Activated T-cell treated with anti-CD3 and anti-CD28 coated beads for 1 hour (primary cell): ENCODE measurements around the gene ZNF230.

Experiments
- DNase-seq: peaks from one replicate; pipeline ENCODE4 v3.0.0-alpha.2; 2020; ENCODE audit warnings: low read depth

Gene ZNF230

DNA sequence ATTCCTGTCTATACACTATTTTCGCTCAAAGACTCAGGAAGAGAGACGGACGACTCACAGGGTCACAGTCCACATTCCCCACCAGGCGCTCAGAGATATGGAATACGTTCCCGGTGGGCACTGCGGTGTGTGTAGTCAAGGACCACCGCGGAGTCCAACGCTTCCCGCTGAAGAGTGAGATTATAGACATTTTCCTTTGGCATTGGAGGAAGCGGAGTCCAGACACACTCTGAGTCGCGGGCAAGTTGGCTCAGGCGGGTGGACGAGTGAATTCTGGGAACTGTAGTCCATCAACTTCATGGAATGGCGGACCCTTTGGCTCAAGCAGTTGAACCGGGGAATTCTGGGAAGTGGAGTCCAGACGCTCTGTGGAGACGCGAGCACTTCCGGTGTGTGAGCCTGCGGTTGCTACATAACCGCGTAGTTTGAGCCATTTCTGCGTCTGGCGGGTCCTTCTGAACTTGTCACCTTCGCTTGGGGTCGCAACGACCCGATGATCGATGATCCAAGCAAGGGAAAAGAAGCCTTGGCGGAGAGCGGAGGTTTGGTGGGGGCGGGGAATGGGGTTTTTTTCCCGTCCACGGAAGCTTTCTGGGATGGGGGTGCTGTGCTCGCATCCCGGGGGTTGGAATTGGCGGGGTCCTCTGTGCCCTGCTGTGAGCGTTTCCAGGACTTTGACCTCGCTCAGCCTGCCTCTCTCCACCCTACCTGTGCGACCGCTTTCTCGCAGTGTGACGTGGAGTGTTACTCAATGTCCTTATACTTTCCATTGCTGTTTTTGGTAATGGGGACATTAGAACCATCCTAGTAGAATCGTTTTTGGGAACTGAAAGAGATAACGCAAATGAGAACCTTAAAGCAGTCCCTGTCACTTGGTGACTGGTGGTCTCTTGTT, at the start of gene ZNF230:
Gene ZNF230, plus strand, starts transcription at position 392 of the 895 bp plus-strand sequence. CDS start 4,122 bp downstream, outside the sequence.
- DNase-seq: peak; percentile 64

DNA sequence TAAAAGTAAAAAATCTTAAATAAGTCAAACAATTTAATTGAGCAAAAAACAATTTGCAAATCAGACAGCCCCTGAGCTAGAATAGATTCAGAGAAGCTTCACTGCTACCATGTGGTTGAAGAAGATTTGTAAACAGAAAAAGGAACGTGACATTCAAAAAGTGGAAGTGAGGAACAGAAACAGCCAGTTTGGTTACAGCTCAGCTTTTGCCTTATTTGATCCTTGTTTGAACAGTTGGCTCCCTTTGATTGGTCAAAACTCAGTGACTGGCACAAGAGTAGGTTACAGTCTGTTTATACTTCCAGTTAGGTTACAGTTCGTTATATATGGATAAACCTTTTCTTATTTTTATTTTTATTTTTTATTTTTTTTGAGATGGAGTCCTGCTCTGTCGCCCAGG, 45.9 kb upstream of the ZNF230 start:
- no peak for DNase-seq

DNA sequence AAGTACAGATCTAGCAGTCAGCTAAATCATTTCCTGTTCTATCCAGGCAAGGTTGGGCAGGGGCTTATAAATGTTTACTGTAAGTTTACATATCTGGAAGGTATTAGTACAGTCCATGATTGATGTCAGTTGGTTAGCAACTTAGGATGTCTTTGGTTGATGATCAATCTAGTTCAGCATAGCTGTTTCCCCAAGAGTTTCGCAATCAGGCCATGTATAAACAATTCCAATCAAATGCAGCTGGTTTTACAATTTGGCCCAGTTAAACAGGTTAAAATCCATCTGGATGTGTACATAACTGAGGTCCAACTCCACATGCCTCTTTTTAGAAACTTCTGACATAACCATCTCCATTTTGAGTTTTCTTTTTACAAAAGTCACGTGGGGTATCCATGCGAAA, 44.9 kb upstream of the ZNF230 start:
- no peak for DNase-seq

DNA sequence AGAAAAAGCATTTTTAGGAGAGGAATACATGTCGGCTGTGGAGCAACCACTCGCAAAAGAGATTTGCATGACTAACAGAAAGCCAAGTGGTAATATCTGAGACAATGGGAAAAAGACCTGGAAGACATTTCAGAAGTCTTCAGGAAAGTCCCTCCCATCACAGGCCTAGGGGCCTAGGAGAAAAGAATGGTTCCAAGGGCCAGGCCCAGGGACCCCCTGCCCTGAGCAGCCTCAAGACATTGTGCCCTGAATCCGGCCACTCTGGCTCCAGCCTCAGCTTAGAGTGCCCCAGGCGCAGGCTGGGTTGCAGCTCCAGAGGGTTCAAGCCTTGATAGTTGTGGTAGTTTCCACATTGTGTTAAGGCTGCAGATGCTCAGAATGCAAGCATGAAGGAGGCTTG, 42.3 kb upstream of the ZNF230 start:
- DNase-seq: no peak

DNA sequence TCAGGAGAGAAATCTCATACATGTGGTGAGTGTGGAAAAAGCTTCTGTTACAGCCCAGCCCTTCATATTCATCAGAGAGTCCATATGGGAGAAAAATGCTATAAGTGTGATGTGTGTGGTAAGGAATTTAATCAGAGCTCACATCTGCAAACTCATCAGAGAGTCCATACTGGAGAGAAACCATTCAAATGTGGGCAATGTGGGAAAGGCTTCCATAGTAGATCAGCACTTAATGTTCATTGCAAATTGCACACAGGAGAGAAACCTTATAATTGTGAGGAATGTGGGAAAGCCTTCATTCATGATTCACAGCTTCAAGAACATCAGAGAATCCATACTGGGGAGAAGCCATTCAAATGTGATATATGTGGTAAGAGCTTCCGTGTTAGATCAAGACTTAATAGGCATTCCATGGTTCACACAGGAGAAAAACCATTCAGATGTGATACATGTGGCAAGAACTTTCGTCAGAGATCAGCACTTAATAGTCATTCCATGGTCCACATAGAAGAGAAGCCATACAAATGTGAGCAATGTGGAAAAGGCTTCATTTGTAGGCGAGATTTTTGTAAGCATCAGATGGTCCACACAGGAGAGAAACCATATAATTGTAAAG, 36.6 kb upstream of the ZNF230 start:
- DNase-seq: no peak

DNA sequence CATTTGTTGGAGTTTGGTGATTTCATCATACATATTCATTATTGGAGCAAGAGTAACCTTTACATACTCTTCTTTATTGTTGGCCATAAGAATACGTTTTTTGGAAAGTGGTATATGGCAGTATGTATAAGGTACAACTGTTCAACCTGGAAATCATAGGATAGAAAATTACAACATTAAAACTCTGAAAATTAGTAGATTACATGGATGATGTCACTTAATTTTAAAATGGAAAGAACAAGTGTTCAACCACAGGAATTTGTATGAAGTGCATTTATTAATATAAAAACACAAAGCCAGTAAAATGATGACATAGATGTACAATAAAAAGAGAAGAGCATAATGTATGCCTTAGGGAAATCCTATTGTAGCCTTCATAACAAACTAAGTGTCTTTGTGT, 26.0 kb upstream of the ZNF230 start:
- no peak for DNase-seq

DNA sequence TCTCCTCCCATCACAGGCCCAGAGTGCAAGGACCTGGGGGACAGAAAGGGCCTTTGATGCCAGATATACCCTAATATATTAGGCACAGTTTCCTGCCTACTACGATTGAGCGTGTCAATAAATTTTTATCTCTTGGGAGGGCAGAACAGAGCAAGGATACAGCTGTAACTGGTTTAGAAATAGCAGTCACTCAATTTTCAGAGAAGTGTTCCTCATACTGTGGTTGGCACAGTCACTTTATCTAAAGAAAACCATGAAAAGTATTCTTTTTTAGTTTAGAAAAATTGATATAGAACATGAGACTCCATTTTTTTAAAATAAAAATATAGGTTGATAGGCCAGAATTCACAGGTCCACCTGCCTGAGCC, 19.2 kb upstream of the ZNF230 start:
- no peak for DNase-seq

DNA sequence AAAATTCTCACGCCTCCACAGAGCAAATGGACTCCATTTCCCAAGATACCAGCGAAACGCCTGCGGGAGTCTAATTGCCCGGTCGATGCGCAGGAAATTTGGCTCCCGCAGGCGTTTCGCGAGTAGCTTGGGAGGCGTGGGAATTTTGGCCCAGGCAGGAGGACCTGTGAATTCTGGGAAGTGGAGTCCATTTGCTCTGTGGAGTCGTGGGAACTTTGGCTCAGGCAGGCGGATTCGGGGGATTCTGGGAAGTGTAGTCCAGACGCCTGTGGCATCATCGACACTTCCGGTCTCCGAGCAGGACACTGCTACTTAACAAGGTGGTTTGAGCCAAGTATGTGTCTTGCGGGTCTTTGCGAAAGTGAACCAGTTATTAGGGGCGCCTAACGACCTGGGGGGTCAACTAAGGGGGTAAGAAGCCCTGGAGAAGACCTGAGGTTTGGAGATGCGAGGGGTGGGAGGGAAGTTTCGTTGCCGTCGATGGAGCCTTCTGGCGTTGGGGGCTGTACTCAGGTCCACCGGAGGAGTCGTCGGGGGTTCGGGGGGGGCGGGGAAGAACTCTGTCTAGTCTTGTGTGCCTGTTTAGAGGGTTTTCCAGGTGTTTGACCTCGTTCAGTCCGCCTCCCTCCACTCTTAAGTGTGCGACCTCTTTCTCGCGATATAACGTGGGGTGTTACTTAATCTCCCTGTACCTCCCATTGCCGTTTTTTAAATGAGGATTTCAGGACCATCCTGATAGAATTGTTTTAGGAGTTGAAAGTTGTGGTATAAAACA, 18.7 kb upstream of the ZNF230 start, which contains the start of gene ZNF155:
Gene ZNF155, plus strand, starts transcription at position 277 of the 775 bp plus-strand sequence. CDS start 4,356 bp downstream, outside the sequence.
- peak; percentile 46 for DNase-seq

DNA sequence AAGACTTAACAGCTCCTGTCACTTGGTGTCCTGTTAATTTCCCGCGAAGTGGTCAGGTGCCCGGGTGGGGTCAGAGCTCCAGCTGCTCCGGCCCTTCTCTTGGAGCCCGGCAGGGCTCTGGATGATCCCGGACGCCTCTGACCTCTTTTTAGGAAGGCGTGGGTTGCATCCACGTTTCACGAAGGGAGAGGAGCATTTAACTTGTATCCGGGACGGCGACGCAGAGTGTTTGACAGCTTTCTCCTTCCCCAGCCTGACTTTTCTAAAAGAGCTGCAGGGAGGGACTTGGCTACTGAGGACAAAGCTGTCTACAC, 18.1 kb upstream of the ZNF230 start:
- DNase-seq: no peak

DNA sequence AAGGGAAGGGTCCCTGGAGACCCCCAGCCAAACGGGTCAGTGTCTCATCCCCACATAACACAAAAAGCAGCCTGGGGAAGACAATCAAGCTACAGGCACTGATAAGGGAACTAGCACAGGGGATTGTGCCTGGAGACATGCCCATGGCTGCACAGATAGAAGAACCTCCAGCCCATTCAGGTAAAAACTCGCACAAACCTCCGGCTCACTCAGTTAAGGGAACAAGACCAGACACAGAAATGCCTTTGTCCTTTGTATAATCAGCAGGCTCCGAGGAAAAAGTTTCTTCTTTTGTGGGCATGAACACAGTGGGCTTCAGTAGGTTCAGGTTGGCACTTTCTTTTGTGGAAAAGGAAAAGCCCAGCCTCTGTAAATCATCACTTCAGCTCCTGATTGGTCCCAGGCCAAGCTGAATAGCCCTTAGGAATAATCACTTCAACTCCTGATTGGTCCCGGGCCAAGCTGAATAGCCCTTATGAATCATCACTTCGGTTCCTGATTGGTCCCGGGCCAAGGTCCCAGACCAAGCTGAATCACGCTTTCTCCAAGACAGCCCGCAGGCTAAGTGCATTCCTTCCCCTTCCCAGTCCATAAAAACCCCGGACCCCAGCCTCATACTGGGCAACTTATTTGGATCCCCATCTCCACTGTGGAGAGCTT, 5.0 kb upstream of the ZNF230 start:
- no peak for DNase-seq

DNA sequence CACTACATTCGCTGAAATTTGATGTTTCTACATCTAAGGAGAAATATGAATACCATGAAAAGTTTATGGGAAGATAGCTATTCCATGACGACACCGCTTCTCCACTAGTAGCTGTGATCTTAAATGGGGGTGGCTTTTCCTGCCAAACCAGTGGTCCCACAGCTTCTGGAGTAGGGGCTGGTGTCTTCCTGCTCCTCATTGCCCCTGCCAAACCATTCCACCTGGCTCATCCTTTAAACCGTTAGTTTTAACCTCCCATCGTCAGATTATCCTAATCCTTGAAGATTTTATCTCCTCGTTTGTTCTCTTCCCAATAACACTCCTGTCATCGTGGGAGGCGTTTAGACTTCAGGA, 568 bp upstream of the ZNF230 start:
- DNase-seq: no peak

DNA sequence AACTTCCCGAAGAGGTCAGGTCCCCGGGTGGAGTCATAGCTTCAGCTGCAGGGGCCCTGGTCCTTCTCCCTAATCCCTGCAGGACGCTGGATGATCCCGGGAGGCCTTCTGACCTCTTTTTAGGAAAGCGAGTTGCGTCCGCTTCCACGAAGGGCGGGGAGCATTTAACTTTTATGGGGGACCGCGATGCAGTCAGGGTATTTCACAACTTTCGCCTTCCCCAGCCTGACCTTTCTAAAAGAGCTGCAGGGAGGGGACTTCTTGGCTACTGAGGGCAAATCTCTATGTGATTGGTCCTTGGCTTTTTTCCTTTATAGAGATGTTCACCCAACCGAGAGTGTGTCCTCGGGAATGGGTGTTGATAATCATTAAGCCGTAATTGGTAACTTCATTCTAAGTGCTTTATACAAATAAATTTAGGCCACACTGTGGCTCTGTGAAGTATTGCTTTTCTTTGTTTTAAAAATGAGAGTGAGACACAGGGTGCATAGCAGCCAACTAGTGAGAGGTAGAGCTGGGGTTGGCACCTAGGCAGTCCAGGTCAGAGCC, 778 bp downstream of the ZNF230 start:
- DNase-seq: no peak

DNA sequence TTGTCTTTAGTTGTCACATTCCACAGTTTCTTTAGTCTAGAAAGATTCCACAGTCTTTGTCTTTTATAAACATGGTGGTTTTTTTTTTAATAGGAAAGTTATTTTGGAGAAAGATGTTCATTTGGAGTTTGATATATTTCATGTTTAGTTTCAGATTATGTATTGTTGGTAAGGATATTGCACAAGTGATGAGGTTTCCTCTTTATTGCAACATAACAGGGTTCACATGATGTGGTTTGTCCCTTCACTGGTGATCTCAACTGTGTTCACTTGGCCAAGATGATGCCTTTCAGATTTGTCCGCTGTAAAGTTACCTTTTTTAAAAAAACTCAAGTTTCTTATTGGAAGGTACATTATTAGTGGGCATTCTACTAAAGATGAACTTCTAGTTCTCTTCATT, 3.2 kb downstream of the ZNF230 start:
- DNase-seq: no peak

DNA sequence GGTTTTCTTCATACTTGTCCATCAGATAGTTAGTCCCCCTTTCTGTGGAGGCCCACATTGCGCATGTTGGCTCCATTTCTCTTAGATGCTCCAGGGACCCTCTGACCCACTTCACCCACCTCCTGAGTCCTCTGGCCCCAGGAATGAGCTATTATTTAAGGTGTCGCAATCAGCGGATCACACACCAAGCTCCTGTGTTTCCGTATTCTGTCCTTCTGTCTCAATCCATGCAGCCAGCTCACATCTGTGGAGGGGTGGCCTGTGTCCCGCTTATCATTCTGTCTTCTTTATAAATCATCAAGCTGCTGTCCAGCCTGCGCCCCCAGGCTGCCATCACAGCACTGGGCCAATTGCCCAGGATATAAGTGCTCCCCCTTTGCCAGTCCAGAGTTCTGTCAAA, 4.7 kb downstream of the ZNF230 start:
- no peak for DNase-seq

DNA sequence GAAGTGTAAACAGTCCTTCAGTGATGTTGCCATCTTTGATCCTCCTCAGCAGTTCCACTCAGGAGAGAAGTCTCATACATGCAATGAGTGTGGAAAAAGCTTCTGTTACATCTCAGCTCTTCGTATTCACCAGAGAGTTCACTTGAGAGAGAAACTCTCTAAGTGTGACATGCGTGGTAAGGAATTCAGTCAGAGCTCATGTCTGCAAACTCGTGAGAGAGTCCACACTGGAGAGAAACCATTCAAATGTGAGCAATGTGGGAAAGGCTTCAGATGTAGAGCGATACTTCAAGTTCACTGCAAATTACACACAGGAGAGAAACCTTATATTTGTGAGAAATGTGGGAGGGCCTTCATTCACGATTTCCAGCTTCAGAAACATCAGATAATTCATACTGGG, 7.7 kb downstream of the ZNF230 start:
- DNase-seq: no peak

DNA sequence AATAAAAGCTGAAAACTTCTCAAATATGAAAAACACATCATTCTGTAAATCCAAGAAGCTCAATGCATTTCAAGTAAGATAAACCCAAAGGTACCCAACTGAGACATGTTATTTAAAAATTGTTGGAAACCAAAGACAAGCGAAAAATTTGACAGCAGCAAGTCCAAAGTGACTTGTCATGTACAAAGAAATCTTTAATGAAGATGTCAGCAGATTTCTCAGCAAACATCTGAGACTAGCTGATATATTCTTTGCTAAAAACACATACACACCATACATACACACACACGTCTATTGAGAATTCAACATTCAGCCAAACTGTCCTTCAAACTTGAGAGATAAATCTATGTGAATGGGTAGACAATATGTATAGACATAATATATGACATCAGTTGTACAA, 16.7 kb downstream of the ZNF230 start:
- no peak for DNase-seq

DNA sequence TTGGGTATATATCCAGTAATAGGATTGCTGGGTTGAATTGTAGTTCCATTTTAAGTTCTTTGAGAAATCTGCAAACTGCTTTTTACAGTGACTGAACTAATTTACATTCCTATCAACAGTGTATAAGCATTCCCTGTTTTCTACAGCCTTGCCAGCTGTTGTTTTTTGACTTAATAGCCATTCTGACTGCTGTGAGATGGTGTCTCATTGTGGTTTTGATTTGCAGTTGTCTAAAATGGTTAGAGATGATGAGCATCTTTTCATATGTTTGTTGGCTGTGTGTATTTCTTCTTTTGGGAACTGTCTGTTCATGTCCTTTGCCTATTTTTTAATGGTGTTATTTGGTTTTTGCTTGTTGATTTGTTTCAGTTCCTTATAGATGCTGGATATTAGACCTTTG, 18.5 kb downstream of the ZNF230 start:
- no peak for DNase-seq

DNA sequence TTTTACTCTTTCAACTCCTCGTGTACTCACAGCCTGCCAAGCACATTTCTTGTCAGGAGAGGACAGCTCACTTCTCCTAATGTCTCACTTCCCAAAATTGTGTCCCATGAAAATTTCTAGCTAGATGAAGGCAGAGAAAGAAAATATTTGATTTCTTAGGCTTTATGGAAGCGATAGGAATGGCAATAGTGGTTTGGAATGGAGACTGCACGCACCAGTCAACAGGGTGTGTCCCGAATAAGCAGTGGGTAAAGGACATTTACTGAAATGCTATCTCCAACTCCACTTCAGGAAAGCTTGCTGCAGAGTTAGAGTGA, 22.1 kb downstream of the ZNF230 start:
- no peak for DNase-seq

DNA sequence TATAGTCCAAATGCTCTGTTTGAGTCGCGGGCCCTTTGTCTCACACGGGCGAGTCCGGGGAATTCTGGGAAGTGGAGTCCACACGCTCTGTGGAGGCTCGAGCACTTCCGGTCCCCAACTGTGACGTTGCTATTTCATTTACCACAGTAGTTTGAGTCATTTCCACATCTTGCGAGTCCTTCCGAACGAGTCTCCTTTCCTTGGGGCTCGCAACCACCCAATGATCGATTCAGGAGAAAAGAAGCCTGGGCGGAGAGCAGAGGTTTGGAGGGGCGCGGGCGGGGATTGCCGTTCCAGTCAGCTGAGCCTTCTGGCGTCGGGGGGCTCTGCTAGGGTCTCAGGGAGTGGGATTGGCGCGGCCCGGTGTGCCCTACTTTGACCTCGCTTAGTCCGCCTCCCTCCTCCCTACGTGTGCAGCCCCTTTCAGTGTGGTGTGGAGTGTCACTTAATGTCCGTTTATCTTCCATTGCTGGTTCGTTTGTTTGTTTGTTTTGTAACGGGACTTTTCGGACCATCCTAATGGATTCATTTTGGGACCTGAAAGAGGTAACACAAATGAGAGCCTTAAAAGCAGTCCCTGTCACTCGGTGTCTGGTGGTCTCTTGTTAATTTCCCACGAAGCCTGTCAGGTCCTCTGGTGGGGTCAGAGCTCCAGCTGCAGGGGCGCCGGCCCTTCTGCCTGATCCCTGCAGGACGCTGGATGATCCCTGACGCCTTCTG, 22.6 kb downstream of the ZNF230 start, which contains the start of gene ZNF222:
Gene ZNF222, plus strand, starts transcription at position 163 of the 720 bp plus-strand sequence. Its CDS starts 58 bp downstream, at position 221.
- DNase-seq: peak; percentile 52

DNA sequence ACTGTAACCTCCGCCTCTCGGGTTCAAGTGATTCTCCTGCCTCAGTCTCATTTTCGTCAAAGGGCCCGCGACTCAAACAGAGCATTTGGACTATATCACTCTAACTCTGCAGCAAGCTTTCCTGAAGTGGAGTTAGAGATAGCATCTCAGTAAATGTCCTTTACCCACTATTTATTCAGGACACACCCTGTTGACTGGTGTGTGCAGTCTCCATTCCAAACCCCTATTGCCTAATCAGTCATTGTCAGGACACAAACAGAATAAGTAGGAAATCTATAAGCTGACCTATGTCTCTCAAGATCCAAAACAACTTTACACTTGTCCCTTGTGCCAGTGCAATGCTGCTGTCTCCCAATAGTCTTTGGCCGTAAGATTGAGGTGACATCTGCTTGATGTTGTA, 23.9 kb downstream of the ZNF230 start:
- no peak for DNase-seq

DNA sequence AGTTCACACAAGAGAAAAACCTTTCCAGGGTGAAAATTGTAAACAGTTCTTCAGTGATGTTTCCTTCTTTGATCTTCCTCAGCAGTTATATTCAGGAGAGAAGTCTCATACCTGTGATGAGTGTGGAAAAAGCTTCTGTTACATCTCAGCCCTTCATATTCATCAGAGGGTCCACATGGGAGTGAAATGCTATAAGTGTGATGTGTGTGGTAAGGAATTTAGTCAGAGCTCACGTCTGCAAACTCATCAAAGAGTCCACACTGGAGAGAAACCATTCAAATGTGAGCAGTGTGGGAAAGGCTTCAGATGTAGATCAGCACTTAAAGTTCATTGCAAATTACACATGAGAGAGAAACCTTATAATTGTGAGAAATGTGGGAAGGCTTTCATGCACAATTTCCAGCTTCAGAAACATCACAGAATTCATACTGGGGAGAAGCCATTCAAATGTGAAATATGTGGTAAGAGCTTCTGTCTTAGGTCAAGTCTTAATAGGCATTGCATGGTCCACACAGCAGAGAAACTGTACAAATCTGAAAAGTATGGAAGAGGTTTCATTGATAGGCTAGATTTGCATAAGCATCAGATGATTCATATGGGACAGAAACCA, 29.3 kb downstream of the ZNF230 start:
- no peak for DNase-seq
